ENCODE measurements around the gene SPATA4.

Gene SPATA4

GRCh38 chr4:176149680-176150355, 45.6 kb downstream of the SPATA4 start:
- Histone ChIP-seq H3K9ac (ENCODE audit: low read length) (no peak overlapping the region), H3K27me3 (ENCODE audit: control insufficient read depth, insufficient read depth, low read length) (no peaks in the 10 kb centered on the region), H3K4me1 (ENCODE audit: control insufficient read depth, insufficient read depth, low read length) (no peaks in the 10 kb centered on the region), H3K36me3 (ENCODE audit: control insufficient read depth, insufficient read depth, low read length) (no peaks in the 10 kb centered on the region), H3K27ac (ENCODE audit: low read depth, low read length) (no peak overlapping the region), H3K4me3 (ENCODE audit: low read depth, low read length) (no peak overlapping the region), H3K9me3 (ENCODE audit: control insufficient read depth, insufficient read depth, low read depth, low read length) (no peaks in the 10 kb centered on the region)

- no peaks in the 10 kb centered on the region for H3K36me3 ChIP-seq (ENCODE audit: control insufficient read depth, insufficient read depth, low read length)
Observed at GRCh38 chr4:176142253-176142652, 53.1 kb downstream of the SPATA4 start.

GRCh38 chr4:176139518-176139917, 55.9 kb downstream of the SPATA4 start:
- no peaks in the 10 kb centered on the region for H3K9me3 ChIP-seq (ENCODE audit: control insufficient read depth, insufficient read depth, low read depth, low read length)
- no peak overlapping the region for H3K9ac ChIP-seq (ENCODE audit: low read length)
- no peak overlapping the region for H3K4me3 ChIP-seq (ENCODE audit: low read depth, low read length)
- no peaks in the 10 kb centered on the region for H3K4me1 ChIP-seq (ENCODE audit: control insufficient read depth, insufficient read depth, low read length)
- no peaks in the 10 kb centered on the region for H3K27me3 ChIP-seq (ENCODE audit: control insufficient read depth, insufficient read depth, low read length)
- H3K27ac ChIP-seq (ENCODE audit: low read depth, low read length): no peak overlapping the region
- no peaks in the 10 kb centered on the region for H3K36me3 ChIP-seq (ENCODE audit: control insufficient read depth, insufficient read depth, low read length)

More at GRCh38 chr4:176142253-176142652, 53.1 kb downstream of the SPATA4 start:
- no peaks in the 10 kb centered on the region for H3K4me1 ChIP-seq (ENCODE audit: control insufficient read depth, insufficient read depth, low read length)
- H3K27me3 ChIP-seq (ENCODE audit: control insufficient read depth, insufficient read depth, low read length): no peaks in the 10 kb centered on the region
- no peak overlapping the region for H3K9ac ChIP-seq (ENCODE audit: low read length)
- H3K27ac ChIP-seq (ENCODE audit: low read depth, low read length): no peak overlapping the region
- H3K4me3 ChIP-seq (ENCODE audit: low read depth, low read length): no peak overlapping the region
- no peaks in the 10 kb centered on the region for H3K9me3 ChIP-seq (ENCODE audit: control insufficient read depth, insufficient read depth, low read depth, low read length)

DNA sequence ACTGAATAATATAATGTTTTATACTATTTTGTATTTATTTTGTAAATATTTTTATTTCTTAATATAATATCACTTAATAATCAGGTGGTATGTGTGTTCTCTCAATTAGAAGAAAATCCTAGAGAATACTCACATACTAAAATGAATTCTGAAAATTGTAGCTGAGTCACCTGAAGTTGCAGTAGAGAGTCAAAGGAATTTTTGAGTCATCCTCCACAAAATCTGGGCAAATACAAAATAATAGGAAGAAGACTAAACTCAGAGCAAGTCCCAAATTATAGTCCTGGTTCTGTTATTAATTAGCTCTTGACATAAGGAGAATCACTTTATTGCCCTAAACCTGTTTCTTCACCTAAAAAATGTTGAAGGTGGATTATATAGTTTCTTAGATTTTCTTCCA, 57.8 kb downstream of the SPATA4 start:
- Histone ChIP-seq H3K9ac (ENCODE audit: low read length) (no peak overlapping the region), H3K27ac (ENCODE audit: low read depth, low read length) (no peak overlapping the region), H3K9me3 (ENCODE audit: control insufficient read depth, insufficient read depth, low read depth, low read length) (no peaks in the 10 kb centered on the region), H3K4me3 (ENCODE audit: low read depth, low read length) (no peak overlapping the region), H3K4me1 (ENCODE audit: control insufficient read depth, insufficient read depth, low read length) (no peaks in the 10 kb centered on the region), H3K27me3 (ENCODE audit: control insufficient read depth, insufficient read depth, low read length) (no peaks in the 10 kb centered on the region), H3K36me3 (ENCODE audit: control insufficient read depth, insufficient read depth, low read length) (no peaks in the 10 kb centered on the region)

GRCh38 chr4:176134670-176135069, 60.7 kb downstream of the SPATA4 start:
- no peaks in the 10 kb centered on the region for H3K4me1 ChIP-seq (ENCODE audit: control insufficient read depth, insufficient read depth, low read length)
- H3K4me3 ChIP-seq (ENCODE audit: low read depth, low read length): no peak overlapping the region
- H3K27ac ChIP-seq (ENCODE audit: low read depth, low read length): no peak overlapping the region
- H3K9me3 ChIP-seq (ENCODE audit: control insufficient read depth, insufficient read depth, low read depth, low read length): no peaks in the 10 kb centered on the region
- no peaks in the 10 kb centered on the region for H3K36me3 ChIP-seq (ENCODE audit: control insufficient read depth, insufficient read depth, low read length)
- no peaks in the 10 kb centered on the region for H3K27me3 ChIP-seq (ENCODE audit: control insufficient read depth, insufficient read depth, low read length)
- H3K9ac ChIP-seq (ENCODE audit: low read length): no peak overlapping the region

Measured in HUES6 (cell line).